ENCODE results near the gene TBC1D24.

The TBC1D24 gene

DNA sequence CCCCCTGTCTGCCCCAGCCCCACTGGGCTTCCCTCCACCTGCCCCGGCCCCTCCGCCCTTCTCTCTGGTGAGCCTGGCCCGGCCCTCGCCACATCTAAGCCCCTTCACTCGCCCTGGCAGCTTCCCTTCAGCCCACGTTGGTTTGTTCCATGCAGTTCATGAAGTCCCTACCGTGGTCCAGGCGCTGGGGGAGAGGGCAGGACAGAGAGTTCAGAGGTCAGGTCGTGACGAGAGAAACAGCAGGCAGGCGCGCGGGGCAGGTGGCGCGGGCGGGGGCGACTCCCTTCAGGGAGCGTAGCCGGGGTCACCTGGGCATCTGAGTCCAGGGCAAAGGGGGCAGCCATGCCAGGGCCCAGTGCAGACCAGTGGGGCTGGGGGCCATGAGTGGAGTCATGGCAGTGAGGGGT lies 23.9 kb upstream of the TBC1D24 start:
- DNase-seq: no peak

DNA sequence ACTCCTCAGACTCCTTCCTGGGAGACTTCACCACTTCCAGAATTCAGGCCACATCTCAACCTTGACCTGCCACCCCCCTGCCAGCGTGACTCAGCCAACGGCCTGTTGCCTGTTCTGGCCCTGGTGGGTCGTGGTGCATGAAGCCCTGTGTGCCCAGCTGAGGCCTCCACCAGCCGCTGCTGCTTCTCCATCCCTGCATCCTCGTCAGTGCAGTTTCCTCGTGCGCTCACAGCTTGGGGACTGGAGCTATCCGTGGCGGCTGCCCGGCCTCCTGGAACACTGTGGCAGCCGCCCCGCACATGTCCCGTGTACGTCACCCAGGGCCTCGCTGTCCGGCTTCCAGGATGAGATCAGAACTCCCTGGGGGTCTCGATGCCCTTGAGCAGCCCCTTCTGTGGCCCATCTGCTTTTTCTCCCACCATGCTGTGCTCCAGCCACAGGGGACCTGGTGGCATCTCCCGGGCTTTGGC lies 23.0 kb upstream of the TBC1D24 start:
- DNase-seq: no peak

DNA sequence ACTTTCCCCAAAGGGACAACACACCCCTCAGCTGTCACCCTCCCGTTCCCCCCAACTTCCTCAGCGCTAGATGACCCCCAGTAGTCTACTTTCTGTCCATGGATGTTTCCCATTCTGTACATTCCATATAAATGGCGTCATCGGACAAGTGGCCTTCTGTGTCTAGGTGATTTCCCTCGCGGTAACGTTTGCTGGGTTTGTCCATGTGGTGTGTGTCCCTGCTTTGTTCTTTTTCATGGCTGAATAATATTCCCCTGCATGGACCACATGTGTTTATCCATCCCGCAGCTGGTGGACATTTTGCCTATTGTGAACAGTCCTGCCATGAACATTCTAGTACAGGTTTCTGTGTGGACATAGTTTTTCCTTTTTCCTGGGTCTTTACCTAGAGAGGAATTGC lies 22.3 kb upstream of the TBC1D24 start:
- no peak for DNase-seq

DNA sequence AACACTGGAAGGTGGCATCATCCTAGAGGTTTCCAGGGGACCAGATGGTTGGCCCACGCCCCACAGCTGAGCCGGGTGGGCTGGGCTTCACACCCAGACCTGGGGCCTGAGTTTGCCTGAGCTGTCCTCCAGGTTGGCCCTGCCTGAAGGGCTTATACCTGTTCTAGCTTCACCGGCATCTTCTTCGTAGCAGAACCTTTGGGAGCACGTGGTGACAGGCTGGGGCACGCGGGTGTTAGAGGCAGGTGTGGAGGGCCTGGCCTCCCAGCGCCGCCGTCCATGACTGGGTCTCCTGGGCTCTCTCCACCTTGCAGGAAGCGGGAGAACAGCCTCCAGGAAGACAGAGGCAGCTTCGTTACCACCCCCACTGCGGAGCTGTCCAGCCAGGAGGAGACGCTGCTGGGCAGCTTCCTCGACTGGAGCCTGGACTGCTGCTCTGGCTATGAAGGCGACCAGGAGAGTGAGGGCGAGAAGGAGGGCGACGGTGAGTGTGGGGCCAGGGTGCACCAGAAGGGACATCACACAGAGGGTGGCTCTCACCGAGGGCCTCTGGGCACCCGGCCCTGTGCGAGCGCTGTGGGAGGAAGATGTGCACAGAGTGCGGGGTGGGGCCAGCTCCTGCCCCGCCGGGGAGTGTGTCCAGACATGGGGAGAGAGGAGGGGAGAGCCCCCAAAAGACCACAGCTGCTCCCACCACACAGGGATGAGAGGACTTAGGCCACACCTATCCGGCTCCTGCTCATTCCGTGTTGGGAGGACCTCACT lies 19.7 kb upstream of the TBC1D24 start:
- no peak for DNase-seq

DNA sequence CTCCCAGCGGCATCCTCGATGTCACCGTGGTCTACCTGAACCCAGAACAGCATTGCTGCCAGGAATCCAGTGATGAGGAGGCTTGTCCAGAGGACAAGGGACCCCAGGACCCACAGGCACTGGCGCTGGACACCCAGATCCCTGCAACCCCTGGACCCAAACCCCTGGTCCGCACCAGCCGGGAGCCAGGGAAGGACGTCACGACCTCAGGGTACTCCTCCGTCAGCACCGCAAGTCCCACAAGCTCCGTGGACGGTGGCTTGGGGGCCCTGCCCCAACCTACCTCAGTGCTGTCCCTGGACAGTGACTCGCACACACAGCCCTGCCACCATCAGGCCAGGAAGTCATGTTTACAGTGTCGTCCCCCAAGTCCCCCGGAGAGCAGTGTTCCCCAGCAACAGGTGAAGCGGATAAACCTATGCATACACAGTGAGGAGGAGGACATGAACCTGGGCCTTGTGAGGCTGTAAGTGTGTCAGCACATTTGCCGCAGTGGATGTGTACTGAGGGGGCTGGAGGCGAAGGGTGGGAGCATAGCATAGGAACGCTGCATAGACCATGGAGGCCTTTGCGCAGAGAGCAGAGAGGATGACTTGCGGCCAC lies 18.3 kb upstream of the TBC1D24 start:
- DNase-seq: no peak

DNA sequence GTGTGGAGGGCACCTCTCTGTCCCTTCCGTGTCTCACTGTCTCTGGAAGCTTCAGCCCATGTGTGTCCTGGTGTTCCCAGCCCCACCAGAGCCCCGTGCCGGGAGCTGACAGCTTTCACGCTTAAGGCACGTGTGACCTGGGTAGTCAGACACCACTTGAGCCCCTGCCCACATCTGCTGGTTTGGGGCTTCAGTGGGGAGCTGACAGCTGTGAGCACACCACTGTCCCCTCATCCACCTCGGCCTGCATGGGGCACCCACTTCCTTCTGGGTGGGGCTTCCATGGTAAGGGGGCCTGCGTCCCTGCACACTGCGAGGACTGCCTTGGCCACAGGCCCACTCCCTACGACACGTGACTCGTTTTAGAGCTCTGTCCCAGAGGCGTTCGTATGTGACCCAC lies 17.7 kb upstream of the TBC1D24 start:
- no peak for DNase-seq

DNA sequence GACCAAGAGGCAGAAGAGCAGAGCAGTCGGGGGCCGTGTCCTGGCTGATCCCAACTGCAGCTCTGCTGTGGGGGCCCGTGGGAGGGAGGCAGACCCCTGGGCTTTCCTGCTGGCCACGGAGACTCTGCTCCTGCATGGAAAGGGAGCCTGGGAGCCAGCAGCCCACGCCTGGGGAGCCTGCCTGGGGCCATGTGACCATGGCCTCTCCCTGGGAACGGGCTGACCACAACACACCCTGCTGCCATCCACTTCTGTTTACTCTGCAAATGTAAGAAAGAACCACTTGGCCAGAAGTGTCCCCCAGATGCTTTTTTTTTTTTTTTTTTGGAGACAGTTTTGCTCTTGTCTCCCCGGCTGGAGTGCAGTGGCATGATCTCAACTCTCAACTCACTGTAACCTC lies 17.0 kb upstream of the TBC1D24 start:
- no peak for DNase-seq

DNA sequence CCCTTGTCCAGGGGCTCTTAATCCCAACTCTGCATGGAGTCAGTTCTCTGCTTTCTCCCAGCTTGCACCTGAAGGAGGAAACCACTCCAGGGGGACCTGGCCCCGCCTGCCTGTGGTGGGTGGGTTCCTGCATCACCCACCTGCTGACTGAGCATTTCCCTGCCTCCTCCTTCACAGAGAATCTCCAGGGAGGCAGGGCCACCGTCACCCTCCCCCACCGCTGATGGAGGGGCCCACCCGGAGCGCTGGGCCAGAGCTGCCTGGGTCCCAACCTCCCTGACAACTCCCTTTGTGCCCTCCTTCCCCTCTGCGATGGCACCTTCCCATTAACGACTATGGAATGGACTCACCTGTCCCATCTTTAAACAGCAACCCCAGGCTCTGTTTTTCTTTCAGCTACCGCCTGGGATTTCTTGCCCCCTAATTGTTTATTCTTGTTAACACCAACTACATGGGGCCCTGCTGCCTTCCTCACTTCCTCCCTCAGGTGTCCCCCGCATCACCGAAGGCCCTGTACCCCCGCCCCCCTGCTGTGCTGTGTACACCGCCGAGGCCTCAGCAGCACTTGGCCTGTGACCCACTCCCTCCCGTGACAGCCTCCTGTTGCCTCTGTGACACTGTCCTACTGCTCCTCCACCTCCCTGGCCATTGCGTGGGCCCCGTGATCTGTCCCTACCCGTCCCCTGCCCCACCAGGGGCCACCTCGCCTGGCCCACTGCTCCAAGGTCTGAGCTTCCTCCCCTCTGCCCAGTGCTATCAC lies 15.9 kb upstream of the TBC1D24 start:
- DNase-seq: peak; percentile 41

DNA sequence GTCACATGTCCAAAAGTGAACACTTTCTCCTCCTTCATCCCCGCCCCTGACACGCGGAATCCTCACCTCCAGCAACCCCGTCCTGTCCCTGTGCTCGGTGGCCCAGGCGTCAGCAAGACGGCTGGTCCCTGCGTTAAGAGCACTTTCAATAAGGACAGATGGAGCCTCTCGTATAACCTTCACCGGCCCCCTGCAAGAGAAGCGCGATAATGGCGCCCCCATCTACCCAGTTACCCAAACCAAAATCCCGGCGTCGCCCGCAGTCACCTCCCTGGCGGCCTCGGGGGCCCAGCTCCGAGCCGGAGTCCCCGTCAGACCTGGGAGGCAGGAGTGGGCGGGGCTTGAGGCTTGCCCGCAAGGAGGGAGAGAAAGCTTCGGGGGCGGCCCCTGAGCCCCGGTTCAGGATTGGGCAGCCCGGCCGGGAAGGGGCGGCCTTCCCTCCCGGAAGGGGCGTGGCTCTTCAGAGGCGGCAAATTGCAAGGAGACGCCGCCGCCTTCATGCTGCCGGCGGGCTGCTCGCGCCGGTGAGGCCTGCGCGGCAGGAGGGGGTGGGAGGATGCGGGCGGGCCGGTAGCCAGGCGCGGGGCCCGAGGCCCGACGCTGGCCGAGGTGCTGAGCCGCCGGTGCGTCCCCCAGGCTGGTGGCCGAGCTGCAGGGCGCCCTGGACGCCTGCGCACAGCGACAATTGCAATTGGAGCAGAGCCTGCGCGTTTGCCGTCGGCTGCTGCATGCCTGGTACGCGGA lies 15.1 kb upstream of the TBC1D24 start, which contains the start of gene TEDC2:
TSS of gene TEDC2 (plus strand) at position 463 of the 744 bp plus-strand sequence. CDS start at position 499, 36 bp downstream.
- peak; percentile 87 for DNase-seq

DNA sequence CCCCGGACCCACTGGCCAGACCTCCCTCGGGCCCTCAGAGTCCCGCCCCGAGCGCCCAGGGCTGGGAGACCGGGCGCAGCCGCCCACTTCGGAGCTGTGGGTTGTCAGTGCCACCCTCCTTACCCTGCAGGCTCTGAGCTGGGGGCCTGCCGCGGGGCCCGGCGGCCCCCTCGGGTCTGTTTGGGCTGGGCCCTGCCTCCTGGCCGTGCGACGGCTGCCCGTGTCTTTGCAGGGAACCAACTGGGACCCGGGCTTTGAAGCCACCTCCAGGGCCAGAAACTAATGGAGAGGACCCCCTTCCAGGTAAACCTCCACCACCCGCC lies 14.6 kb upstream of the TBC1D24 start:
- no peak for DNase-seq

DNA sequence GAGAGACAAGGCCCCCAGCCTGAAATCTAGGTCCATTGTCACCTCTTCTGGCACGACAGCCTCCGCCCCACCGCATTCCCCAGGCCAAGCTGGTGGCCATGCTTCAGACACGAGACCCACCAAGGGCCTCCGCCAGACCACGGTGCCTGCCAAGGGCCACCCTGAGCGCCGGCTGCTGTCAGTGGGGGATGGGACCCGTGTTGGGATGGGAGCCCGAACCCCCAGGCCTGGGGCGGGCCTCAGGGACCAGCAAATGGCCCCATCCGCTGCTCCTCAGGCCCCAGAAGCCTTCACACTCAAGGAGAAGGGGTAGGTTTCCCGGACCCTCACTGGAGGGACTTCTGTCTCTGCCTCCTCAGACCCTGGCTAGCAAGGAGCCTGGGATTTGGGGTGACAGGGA lies 14.0 kb upstream of the TBC1D24 start:
- DNase-seq: no peak

DNA sequence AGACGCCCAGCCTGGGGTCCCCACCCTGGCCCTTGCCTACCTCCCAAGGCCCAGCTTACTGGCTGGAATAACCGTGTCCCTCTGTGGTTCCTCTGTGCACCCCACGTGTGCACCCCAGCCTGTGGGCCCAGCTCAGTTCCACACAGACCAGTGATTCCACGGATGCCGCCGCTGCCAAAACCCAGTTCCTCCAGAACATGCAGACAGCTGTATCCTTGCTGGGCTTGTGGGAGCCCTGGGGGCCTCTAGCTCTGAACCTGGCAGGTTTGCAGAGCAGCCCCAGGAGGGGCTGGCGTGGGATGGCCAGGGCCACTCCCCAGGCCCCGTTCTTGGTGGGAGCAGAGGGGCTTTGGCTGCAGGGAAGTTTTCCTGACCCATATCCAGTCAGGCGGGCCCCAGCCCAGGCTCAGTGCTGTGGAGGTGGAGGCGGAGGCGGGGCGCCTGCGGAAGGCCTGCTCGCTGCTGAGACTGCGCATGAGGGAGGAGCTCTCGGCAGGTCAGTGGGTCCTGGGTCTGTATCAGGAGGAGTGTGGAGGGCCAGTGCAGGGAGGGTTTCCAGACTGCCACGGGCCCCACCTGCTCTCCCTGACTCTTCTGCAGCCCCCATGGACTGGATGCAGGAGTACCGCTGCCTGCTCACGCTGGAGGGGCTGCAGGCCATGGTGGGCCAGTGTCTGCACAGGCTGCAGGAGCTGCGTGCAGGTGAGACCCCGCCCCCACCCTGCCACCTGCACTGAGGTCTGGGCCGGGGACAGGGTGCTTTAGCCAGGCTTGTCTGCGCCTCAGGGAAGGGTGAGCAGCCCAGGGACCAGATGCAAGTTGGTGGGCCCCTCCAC lies 12.7 kb upstream of the TBC1D24 start:
- no peak for DNase-seq

DNA sequence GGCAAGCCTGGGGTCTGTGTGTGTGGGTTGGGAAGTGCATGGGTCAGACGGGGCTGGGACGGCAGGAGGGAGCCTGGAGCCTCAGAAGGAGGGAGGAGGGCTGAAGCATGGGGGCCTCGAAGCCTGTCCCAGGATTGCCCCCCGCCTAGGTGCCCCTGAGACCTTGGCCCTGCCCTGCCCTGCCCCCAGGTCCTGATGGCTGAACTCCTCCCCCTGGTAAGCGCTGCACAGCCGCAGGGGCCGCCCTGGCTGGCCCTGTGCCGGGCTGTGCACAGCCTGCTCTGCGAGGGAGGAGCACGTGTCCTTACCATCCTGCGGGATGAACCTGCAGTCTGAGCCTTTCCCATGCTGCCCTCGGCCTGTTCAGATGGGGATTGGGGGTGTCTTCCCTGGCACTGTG lies 10.6 kb upstream of the TBC1D24 start:
- DNase-seq: no peak

DNA sequence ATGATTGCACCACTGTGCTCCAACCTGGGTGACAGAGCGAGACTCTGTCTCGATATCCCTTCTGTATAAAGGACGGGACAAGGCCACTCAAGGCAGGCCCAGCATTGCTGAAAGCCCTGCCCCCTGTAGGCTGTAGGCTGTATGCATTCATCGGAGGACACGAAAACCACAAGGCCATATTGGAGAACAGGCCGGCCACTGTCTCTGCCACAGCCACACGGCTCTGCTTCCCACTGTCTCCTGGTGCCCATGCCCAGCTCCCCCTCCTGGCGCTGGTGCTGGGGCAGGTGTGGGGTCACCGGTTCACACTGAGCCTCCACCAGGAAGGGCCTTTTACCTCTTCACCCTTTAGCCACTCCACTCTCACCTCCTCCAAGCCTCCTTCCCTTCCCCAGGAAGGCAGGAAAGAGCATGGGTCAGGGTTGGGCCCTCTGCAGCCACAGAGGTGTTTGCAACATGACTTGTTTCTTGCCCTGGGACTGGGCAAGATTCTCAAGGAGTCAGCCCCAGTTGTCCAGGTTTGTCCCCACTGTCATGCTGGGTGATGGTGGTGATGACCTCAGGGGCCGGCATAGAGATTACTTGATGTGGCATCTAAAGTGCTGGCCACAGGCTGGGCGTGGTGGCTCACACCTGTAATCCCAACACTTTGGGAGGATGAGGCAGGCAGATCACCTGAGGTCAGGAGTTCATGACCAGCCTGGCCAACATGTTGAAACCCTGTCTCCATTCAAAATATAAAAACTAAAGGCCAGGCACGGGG lies 9.1 kb upstream of the TBC1D24 start:
- no peak for DNase-seq

DNA sequence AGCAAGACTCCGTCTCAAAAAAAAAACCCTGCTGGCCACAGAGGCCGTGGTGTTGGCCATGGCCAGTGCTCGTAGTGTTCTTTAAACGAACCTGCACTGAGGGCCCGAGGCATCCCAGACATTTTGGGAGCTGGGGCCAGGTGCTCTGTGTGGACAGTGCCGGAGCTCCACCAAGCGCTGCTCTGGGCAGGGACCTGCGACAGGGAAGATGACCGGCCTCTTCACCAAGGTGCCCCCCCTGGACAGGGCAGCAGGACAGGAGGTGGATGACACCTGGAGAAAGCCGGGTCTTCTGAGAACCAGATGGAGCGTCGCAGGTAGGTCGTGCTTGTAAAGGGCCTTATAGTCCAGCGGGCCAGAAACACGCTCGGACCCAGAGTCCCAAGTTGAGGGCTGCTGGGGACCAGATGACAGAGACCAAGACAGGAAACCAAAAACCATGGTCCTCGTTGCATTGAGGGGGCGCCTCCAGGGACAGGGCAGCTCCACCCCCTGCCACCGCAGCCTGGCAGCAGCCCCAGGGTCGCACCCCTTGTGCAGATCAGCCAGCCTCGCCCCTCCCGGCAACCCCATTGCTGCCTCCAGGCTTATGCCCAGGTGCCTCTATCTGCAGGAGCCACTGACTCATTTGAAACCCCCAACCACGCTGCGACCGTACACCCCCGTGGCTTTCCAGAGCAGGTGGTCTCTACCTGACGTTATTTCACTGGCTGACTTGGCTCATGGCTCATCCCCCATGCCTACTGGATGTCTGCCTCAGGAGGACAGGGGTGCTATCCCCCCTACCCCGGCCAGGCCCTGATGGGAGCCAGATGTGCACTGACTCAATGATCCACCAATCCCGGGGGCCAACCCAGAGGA lies 8.0 kb upstream of the TBC1D24 start:
- DNase-seq: no peak

DNA sequence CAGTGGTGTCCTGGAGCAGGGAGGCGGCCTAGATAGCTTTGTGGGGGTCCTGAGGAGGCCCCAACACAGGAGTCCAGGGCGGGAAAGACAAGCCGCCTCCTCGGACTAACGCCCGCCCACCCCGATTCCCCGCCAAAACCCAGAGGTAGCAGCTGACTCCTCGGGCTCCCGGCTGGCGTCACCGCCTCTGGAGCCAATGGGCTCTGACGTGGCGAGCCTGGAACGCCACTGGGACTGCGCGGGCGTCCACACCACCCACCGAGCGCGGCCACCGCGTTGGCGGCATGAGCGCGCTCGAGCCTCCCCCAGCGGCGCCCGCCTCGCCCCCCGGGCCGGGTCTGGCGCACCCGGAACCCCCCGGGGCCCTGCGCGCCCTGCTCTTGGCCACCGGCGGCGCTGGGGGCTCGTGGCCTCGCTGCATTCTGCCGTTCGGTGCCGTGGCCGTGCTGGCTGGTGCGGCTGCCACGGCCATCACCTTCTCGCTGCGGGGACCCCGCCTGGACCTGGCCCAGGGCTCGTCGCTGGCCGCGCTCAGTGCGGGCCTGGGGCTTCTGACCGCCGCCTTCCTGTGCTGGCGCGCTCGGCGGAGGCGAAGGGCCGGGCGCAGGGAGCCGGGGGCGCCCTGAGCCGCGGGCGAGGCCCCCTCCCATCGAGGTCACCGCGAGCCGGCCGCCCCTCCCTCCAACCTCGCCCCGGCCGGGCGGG lies 7.2 kb upstream of the TBC1D24 start:
- peak; percentile 79 for DNase-seq

DNA sequence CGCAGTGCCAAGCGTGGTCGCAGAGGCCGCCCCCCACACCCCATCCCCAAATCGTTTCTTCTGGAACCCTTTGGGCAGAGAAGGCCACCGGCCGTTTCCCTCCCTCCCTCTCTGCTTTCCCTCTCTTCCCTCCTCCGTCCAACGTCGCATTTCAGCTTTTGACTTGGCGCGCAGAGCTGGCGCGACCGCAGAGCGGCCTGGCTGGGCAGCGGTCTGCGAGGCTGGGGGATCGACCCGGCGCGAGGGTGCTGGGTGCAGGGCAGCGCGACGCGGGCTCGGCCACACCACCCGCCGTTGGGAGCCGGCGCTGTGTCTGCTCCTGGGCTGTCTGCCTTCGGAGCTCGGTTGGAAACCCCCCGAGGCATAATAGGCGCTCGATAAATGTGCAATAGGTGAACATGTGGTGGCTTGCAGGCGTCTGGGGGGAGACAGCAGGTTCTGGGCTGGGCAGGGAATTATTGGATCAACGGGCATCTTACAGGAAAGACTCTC lies 6.6 kb upstream of the TBC1D24 start:
- peak; percentile 88 for DNase-seq

DNA sequence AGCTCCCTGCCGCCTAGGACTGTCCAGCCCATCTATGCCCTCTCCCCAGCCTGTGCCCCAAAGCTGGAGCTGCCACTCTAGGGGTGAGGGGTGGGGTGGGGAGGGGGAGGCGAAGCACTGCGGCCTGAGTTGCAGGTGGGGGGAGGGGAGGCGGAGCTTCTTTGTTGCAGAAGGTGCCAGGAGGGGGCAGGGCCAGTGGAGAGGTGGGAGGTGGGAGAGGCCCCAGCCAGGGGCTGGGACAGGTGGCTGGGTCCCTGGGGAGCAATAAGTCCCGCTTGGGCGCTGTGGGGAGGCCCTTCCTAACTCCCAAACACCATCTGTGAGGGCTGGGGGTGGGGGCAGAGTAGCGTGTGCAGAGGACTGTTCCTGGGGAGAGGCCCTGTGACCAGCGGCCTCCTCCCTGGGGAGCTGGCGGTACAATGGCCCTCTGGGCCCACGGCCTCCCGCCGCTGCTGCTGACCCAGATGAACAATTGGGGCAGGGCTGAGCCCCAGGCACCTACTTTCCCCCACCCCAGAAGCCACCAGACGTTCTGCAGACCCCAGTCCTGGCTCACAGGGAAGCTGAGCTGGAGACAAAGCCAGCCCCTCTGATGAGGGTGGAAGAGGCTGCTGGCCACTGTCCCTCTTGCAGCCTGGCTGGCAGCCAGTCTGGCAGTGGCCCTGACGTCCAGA lies 6.1 kb upstream of the TBC1D24 start:
- DNase-seq: peak; percentile 88
